HCT116 (cell line): ENCODE data around the gene PTPN13. TPM values are rescaled to one million over a fixed set of nuclear protein-coding genes. Genes with fewer than 3 reads are reported as not detected.

Experiments used
- ATAC-seq: fragments of 200-7000 bp; cut with Tn5 transposase; 2 replicates; pipeline ENCODE4 v1.9.1; 2020; ENCODE audit warnings: mild to moderate bottlenecking, moderate library complexity
- BruUV-seq: library from RNA; stranded (reverse); fragments of 400-500 nt; replicated peaks from 2 replicates; lab custom pipeline; 2021; lab: Mats Ljungman, UMichigan
- CTCF ChIA-PET: fragments of 300-600 bp; sonication (Branson Sonifier 250); formaldehyde crosslinking; loops from one replicate; lab custom pipeline; 2021; ENCODE audit warnings: antibody characterized with exemption; lab: Charles Lee
- POLR2A ChIA-PET: fragments of 300-600, 350-600 bp; sonication (Branson Sonifier 250); formaldehyde crosslinking; loops from one replicate; lab custom pipeline; 2021; ENCODE audit warnings: antibody characterized with exemption; lab: Charles Lee
- RAD21 ChIA-PET, 2 experiments: fragments of 300-600 bp; sonication (Branson Sonifier 250); formaldehyde crosslinking; loops; one replicate each; lab custom pipeline; 2023; ENCODE audit warnings: low total read pairs in 2 of 2; ENCODE audit not compliant: uncharacterized antibody in 2 of 2, unreplicated experiment in 2 of 2, low non-redundant PET in 1 of 2; lab: Charles Lee
- DNase-seq: peaks from one replicate; pipeline ENCODE4 v3.0.0-alpha.2; 2010; ENCODE audit warnings: low read depth, low spot score
- H2AFZ ChIP-seq: fragments of 200-600 bp; shearing (Covaris generic), sonication (generic); 2 replicates; pipeline ENCODE4 v1.6.1; 2017; ENCODE audit warnings: low read depth, mixed run types, mixed read lengths, antibody characterized with exemption, low read length; ENCODE audit not compliant: poor library complexity, severe bottlenecking
- H3K27ac ChIP-seq: 2 replicates; pipeline ENCODE4 v1.5.1; 2012; ENCODE audit warnings: low read depth, low read length
- H3K27me3 ChIP-seq: fragments of 200-600 bp; sonication (generic); 2 replicates; pipeline ENCODE4 v1.6.1; 2016; ENCODE audit warnings: mixed run types, low read length, mixed read lengths; ENCODE audit not compliant: insufficient read depth
- H3K36me3 ChIP-seq, 2 experiments: fragments of 200-500 bp in 1 of 2; fragments of 200-600 bp in 1 of 2; sonication (Bioruptor generic) in 1 of 2; sonication (generic) in 1 of 2; 2 replicates each; pipeline versions ENCODE4 v1.5.1 to v1.6.1; 2014 to 2016; ENCODE audit warnings: low read length in 2 of 2, inconsistent platforms in 1 of 2, mixed read lengths in 1 of 2, mixed run types in 1 of 2; ENCODE audit not compliant: insufficient read depth in 2 of 2, control insufficient read depth in 1 of 2
- H3K4me1 ChIP-seq, 2 experiments: fragments of 200-600 bp in 1 of 2; sonication (generic) in 1 of 2; 2 replicates each; pipeline versions ENCODE4 v1.5.1 to v1.6.1; 2012 to 2017; ENCODE audit warnings: low read length in 2 of 2, inconsistent platforms in 1 of 2, mild to moderate bottlenecking in 1 of 2, mixed read lengths in 1 of 2, mixed run types in 1 of 2, moderate library complexity in 1 of 2; ENCODE audit not compliant: insufficient read depth in 2 of 2, control insufficient read depth in 1 of 2
- H3K4me2 ChIP-seq: fragments of 200-600 bp; sonication (generic); 2 replicates; pipeline ENCODE4 v1.6.1; 2017; ENCODE audit warnings: mixed run types, low read length, mixed read lengths
- H3K4me3 ChIP-seq, 2 experiments: fragments of 200-600 bp in 1 of 2; sonication (generic) in 1 of 2; replicated peaks in 1 of 2; 2 replicates each; pipeline ENCODE4 v1.5.1; 2011 to 2016; ENCODE audit warnings: low read length in 2 of 2, control low read depth in 1 of 2, low read depth in 1 of 2, mild to moderate bottlenecking in 1 of 2, mixed read lengths in 1 of 2, mixed run types in 1 of 2
- H3K79me2 ChIP-seq: fragments of 200-600 bp; sonication (generic); 2 replicates; pipeline ENCODE4 v1.6.1; 2017; ENCODE audit warnings: mild to moderate bottlenecking, mixed run types, low read length, moderate library complexity, mixed read lengths; ENCODE audit not compliant: insufficient read depth
- H3K9ac ChIP-seq: fragments of 200-600 bp; sonication (generic); 2 replicates; pipeline ENCODE4 v1.6.1; 2016; ENCODE audit warnings: low read length, mixed read lengths
- H3K9me2 ChIP-seq: fragments of 200-600 bp; sonication (generic), shearing (Covaris generic); 2 replicates; pipeline ENCODE4 v1.6.1; 2017; ENCODE audit warnings: mixed run types, mild to moderate bottlenecking, moderate library complexity; ENCODE audit not compliant: insufficient read depth
- H3K9me3 ChIP-seq, 2 experiments: fragments of 200-500 bp in 1 of 2; fragments of 200-600 bp in 1 of 2; sonication (Bioruptor generic) in 1 of 2; sonication (generic) in 1 of 2; 2 replicates each; pipeline ENCODE4 v1.6.1; 2014 to 2017; ENCODE audit warnings: low read length in 2 of 2, mixed read lengths in 2 of 2, inconsistent platforms in 1 of 2, low read depth in 1 of 2, mild to moderate bottlenecking in 1 of 2, mixed run types in 1 of 2, moderate library complexity in 1 of 2; ENCODE audit not compliant: control insufficient read depth in 1 of 2, insufficient read depth in 1 of 2
- H4K20me1 ChIP-seq: fragments of 200-600 bp; sonication (generic), shearing (Covaris generic); 2 replicates; pipeline ENCODE4 v1.6.1; 2017; ENCODE audit warnings: mixed run types, mild to moderate bottlenecking, moderate library complexity; ENCODE audit not compliant: insufficient read depth
- CEBPB ChIP-seq: IDR thresholded peaks from 2 replicates; pipeline ENCODE4 v1.6.1; 2012; ENCODE audit warnings: low read depth
- ELF1 ChIP-seq: IDR thresholded peaks from 2 replicates; pipeline ENCODE4 v1.6.1; 2012; ENCODE audit warnings: low read depth, borderline replicate concordance
- FOSL1 ChIP-seq: IDR thresholded peaks from 2 replicates; pipeline ENCODE4 v1.6.1; 2012; ENCODE audit warnings: low read depth
- JUND ChIP-seq: IDR thresholded peaks from 2 replicates; pipeline ENCODE4 v1.6.1; 2012
- POLR2A ChIP-seq: IDR thresholded peaks from 2 replicates; pipeline ENCODE4 v1.7.0; 2011; ENCODE audit warnings: borderline replicate concordance; ENCODE audit not compliant: insufficient read depth, insufficient read length; ENCODE audit errors: extremely low read depth
- RAD21 ChIP-seq: IDR thresholded peaks from 2 replicates; pipeline ENCODE4 v1.6.1; 2012; ENCODE audit warnings: low read depth, mild to moderate bottlenecking
- REST ChIP-seq: IDR thresholded peaks from 2 replicates; pipeline ENCODE4 v1.6.1; 2012; ENCODE audit warnings: low read depth
- SP1 ChIP-seq: IDR thresholded peaks from 2 replicates; pipeline ENCODE4 v1.6.1; 2012; ENCODE audit warnings: low read depth
- SRF ChIP-seq: IDR thresholded peaks from 2 replicates; pipeline ENCODE4 v1.6.1; 2012; ENCODE audit warnings: low read depth
- TCF7L2 ChIP-seq: IDR thresholded peaks from 2 replicates; pipeline ENCODE4 v1.7.0; 2011; ENCODE audit warnings: borderline replicate concordance, inconsistent platforms; ENCODE audit not compliant: insufficient read depth, insufficient read length; ENCODE audit errors: extremely low read depth
- YY1 ChIP-seq: IDR thresholded peaks from 2 replicates; pipeline ENCODE4 v1.6.1; 2011; ENCODE audit warnings: low read length, low read depth, moderate library complexity, mild to moderate bottlenecking; ENCODE audit not compliant: insufficient replicate concordance; ENCODE audit errors: extremely low read depth
- ZFX ChIP-seq: fragments of 450-650 bp; IDR thresholded peaks from 2 replicates; pipeline ENCODE4 v1.6.1; 2017
- ZNF274 ChIP-seq: fragments of 200-500 bp; sonication (Bioruptor generic); IDR thresholded peaks from 2 replicates; pipeline ENCODE4 v1.6.1; 2014; ENCODE audit warnings: mild to moderate bottlenecking, low read depth, low read length, inconsistent platforms
- intact Hi-C: fragments of 100-400 bp; cut with micrococcal nuclease; formaldehyde crosslinking; loops from 2 replicates; pipeline ENCODE4 v1.10.0; 2022
- total RNA-seq: library from RNA; stranded (reverse); gene quantifications from one replicate; pipeline ENCODE4 v1.2.1, GENCODE V29; 2021; ENCODE audit not compliant: unreplicated experiment
- TF ChIP-seq, protein P1 (sequence below): IDR thresholded peaks from 2 replicates; pipeline ENCODE4 v1.6.1; 2012
- TF ChIP-seq, protein P2 (sequence below): IDR thresholded peaks from 2 replicates; pipeline ENCODE4 v1.6.1; 2011; ENCODE audit warnings: mild to moderate bottlenecking, low read length, moderate library complexity; ENCODE audit not compliant: insufficient replicate concordance; ENCODE audit errors: extremely low read depth
- TF ChIP-seq, protein P3 (sequence below): IDR thresholded peaks from 2 replicates; pipeline ENCODE4 v1.6.1; 2012

PTPN13 gene
- total RNA-seq, 1 experiment from 2014 or later: 14.6 TPM

DNA sequence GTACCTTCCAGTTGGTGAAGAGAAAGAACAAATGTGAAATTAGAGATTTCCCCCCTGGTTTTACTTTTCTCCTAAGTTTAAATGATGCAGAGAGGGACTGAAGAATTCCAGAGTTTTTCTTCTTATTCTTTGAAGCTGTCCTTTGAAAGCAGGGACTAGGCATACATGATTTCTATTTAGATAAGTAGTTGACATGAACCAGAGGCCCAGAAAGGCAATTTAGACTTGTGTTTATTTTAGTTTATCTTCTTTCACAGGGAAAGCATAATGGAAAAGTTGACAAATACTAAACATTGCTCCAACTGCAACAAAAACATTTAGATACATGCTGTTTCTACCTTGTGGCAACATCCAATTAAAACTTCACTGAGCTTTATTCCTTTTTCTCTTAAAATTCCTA is 32.0 kb downstream of the PTPN13 start:
- no peaks in the 10 kb centered on the region for H3K9me3 ChIP-seq
- no peaks in the 10 kb centered on the region for H4K20me1 ChIP-seq
- H3K4me3 ChIP-seq: no peak overlapping the region
- no peak overlapping the region for H3K4me2 ChIP-seq
- ChIA-PET CTCF (no interaction called here), RAD21 (no interaction called here), POLR2A (no interaction called here)
- H3K27me3 ChIP-seq: no peaks in the 10 kb centered on the region
- no peak overlapping the region for H2AFZ ChIP-seq
- H3K9me2 ChIP-seq: no peaks in the 10 kb centered on the region
- H3K79me2 ChIP-seq: no peaks in the 10 kb centered on the region
- no peak overlapping the region for H3K9ac ChIP-seq
- H3K4me1 ChIP-seq: no peaks in the 10 kb centered on the region
- no peak overlapping the region for H3K27ac ChIP-seq
- ATAC-seq: no peak
- TF ChIP-seq, protein P1, sequence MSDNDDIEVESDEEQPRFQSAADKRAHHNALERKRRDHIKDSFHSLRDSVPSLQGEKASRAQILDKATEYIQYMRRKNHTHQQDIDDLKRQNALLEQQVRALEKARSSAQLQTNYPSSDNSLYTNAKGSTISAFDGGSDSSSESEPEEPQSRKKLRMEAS: no peak
- TF ChIP-seq SRF (no peak), SP1 (no peak), RAD21 (no peak), ZFX (no peak), ZNF274 (no peak), POLR2A (no peak), YY1 (no peak), FOSL1 (no peak), REST (no peak), CEBPB (no peak), ELF1 (no peak), JUND (no peak), TCF7L2 (no peak)
- TF ChIP-seq, protein P2, sequence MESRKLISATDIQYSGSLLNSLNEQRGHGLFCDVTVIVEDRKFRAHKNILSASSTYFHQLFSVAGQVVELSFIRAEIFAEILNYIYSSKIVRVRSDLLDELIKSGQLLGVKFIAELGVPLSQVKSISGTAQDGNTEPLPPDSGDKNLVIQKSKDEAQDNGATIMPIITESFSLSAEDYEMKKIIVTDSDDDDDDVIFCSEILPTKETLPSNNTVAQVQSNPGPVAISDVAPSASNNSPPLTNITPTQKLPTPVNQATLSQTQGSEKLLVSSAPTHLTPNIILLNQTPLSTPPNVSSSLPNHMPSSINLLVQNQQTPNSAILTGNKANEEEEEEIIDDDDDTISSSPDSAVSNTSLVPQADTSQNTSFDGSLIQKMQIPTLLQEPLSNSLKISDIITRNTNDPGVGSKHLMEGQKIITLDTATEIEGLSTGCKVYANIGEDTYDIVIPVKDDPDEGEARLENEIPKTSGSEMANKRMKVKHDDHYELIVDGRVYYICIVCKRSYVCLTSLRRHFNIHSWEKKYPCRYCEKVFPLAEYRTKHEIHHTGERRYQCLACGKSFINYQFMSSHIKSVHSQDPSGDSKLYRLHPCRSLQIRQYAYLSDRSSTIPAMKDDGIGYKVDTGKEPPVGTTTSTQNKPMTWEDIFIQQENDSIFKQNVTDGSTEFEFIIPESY: no peak
- TF ChIP-seq, protein P3, sequence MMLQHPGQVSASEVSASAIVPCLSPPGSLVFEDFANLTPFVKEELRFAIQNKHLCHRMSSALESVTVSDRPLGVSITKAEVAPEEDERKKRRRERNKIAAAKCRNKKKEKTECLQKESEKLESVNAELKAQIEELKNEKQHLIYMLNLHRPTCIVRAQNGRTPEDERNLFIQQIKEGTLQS: no peak
- TF ChIP-seq, all 23 proteins: peak for 0
- intact Hi-C loops: no loop called here
- DNase-seq: no peak
- BruUV-seq: no TSS peak
- no peaks in the 10 kb centered on the region for H3K36me3 ChIP-seq
